DND-41 (cell line): ENCODE data around the gene NFATC3.

Source experiments
- ATAC-seq: fragments of 200-7000 bp; cut with Tn5 transposase; 3 replicates; pipeline ENCODE4 v1.9.1; 2021; ENCODE audit warnings: low read depth; ENCODE audit not compliant: insufficient read depth
- DNase-seq: peaks from one replicate; pipeline ENCODE4 v3.0.0-alpha.2; 2020
- H2AFZ ChIP-seq: 2 replicates; pipeline ENCODE4 v1.6.0; 2012; ENCODE audit warnings: low read depth, low read length
- H3K27ac ChIP-seq: 2 replicates; pipeline ENCODE4 v1.5.1; 2012; ENCODE audit warnings: low read length, inconsistent platforms
- H3K27me3 ChIP-seq: fragments of 200-600 bp; sonication (generic); 2 replicates; pipeline ENCODE4 v1.6.0; 2012; ENCODE audit warnings: low read length, mild to moderate bottlenecking, inconsistent platforms; ENCODE audit not compliant: insufficient read depth, poor library complexity
- H3K36me3 ChIP-seq: 2 replicates; pipeline ENCODE4 v1.5.1; 2012; ENCODE audit warnings: low read length, inconsistent platforms; ENCODE audit not compliant: insufficient read depth
- H3K4me1 ChIP-seq: 2 replicates; pipeline ENCODE4 v1.5.1; 2012; ENCODE audit warnings: mild to moderate bottlenecking, low read length; ENCODE audit not compliant: insufficient read depth
- H3K4me2 ChIP-seq: 2 replicates; pipeline ENCODE4 v1.6.0; 2012; ENCODE audit warnings: mild to moderate bottlenecking, moderate library complexity, low read length, inconsistent platforms; ENCODE audit not compliant: insufficient read depth
- H3K4me3 ChIP-seq, 2 experiments: fragments of 200-600 bp in 1 of 2; shearing (Covaris generic) in 1 of 2; 2 replicates each; pipeline ENCODE4 v1.5.1; 2012 to 2016; ENCODE audit warnings: inconsistent platforms in 2 of 2, low read length in 2 of 2, mild to moderate bottlenecking in 2 of 2, low read depth in 1 of 2, moderate library complexity in 1 of 2
- H3K79me2 ChIP-seq: 2 replicates; pipeline ENCODE4 v1.6.0; 2012; ENCODE audit warnings: low read length, inconsistent platforms; ENCODE audit not compliant: insufficient read depth
- H3K9ac ChIP-seq: 2 replicates; pipeline ENCODE4 v1.6.0; 2012; ENCODE audit warnings: low read depth, mild to moderate bottlenecking, inconsistent platforms, low read length, moderate library complexity
- H3K9me3 ChIP-seq: 2 replicates; pipeline ENCODE4 v1.5.1; 2012; ENCODE audit warnings: low read length, moderate library complexity, mild to moderate bottlenecking, inconsistent platforms; ENCODE audit not compliant: insufficient read depth, severe bottlenecking
- H4K20me1 ChIP-seq: 2 replicates; pipeline ENCODE4 v1.6.0; 2012; ENCODE audit warnings: low read length; ENCODE audit not compliant: insufficient read depth
- EZH2 ChIP-seq: IDR thresholded peaks from 3 replicates; pipeline ENCODE4 v1.6.1; 2012; ENCODE audit warnings: borderline replicate concordance, low read depth, mild to moderate bottlenecking, moderate library complexity, low read length, inconsistent platforms; ENCODE audit not compliant: severe bottlenecking
- TF ChIP-seq, protein P1 (sequence below): IDR thresholded peaks from 2 replicates; pipeline ENCODE4 v1.5.1; 2012; ENCODE audit warnings: borderline replicate concordance, low read length, moderate library complexity, mild to moderate bottlenecking; ENCODE audit not compliant: poor library complexity, severe bottlenecking; ENCODE audit errors: extremely low read depth

Gene NFATC3

DNA sequence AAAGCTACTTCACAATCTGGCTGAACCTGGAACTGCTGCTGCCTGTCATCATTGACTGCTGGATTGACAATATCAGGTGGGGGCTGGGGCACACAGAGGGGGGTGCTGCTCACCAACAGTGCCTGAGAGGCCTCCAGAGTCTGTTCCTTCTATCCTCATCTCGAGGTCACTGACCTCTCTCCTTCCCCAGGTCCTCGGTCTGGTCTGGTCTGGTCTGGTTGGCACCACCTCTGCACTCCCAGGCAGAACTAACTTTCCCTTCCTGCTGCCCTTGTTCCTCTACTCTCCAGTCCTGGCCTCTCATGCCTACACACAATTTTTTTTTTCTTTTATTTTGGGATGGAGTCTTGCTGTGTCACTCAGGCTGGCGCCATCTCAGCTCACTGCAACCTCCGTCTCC, 164.2 kb downstream of the NFATC3 start:
- no peak for ATAC-seq

DNA sequence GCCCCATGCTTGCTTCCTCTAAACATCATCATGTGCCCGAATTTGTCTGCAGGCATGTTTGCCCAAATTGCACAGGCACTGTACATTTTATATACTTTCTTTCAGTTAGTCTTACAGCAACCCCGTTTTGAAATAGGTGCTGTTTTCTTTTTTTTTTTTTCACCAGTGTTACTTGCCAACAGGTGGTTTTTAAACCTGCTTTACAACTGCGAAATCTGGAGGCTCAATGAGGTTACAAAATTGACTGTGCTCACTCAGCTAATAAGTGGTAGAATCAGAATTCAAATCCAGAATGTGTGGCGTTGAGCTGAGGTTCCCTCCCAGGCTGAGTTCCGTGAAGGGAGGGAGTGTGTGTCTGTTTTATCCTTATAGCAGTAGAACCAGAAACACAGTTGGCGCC, 165.8 kb downstream of the NFATC3 start:
- Histone ChIP-seq H3K4me1 (peaks cover 25% of the 10 kb centered on the region), H3K27ac (no peak overlapping the region), H3K4me3 (no peak overlapping the region), H4K20me1 (peaks cover 7% of the 10 kb centered on the region; the same call in 1 of the 2 replicates), H2AFZ (no peak overlapping the region), H3K79me2 (peaks cover 26% of the 10 kb centered on the region), H3K9me3 (no peaks in the 10 kb centered on the region), H3K9ac (no peak overlapping the region), H3K4me2 (no peak overlapping the region), H3K36me3 (peaks cover 52% of the 10 kb centered on the region), H3K27me3 (no peaks in the 10 kb centered on the region)
- TF ChIP-seq EZH2 = no peak
- TF ChIP-seq, protein P1, sequence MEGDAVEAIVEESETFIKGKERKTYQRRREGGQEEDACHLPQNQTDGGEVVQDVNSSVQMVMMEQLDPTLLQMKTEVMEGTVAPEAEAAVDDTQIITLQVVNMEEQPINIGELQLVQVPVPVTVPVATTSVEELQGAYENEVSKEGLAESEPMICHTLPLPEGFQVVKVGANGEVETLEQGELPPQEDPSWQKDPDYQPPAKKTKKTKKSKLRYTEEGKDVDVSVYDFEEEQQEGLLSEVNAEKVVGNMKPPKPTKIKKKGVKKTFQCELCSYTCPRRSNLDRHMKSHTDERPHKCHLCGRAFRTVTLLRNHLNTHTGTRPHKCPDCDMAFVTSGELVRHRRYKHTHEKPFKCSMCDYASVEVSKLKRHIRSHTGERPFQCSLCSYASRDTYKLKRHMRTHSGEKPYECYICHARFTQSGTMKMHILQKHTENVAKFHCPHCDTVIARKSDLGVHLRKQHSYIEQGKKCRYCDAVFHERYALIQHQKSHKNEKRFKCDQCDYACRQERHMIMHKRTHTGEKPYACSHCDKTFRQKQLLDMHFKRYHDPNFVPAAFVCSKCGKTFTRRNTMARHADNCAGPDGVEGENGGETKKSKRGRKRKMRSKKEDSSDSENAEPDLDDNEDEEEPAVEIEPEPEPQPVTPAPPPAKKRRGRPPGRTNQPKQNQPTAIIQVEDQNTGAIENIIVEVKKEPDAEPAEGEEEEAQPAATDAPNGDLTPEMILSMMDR = no peak
- ATAC-seq (no peak), DNase-seq (no peak)

More for the DNA sequence above, 164.2 kb downstream of the NFATC3 start:
- H3K79me2 ChIP-seq = peaks cover 34% of the 10 kb centered on the region
- H3K4me2 ChIP-seq = no peak overlapping the region
- peaks cover 32% of the 10 kb centered on the region for H3K4me1 ChIP-seq
- H3K27me3 ChIP-seq = no peaks in the 10 kb centered on the region
- DNase-seq = no peak
- H2AFZ ChIP-seq = no peak overlapping the region
- peaks cover 37% of the 10 kb centered on the region for H3K36me3 ChIP-seq
- H3K9me3 ChIP-seq = no peaks in the 10 kb centered on the region
- 0 out of 2 replicates have a peak overlapping the region, but pooled peaks have one; percentile 23 for H3K27ac ChIP-seq
- no peak overlapping the region for H3K4me3 ChIP-seq
- TF ChIP-seq EZH2 = no peak
- TF ChIP-seq, protein P1 = no peak
- H3K9ac ChIP-seq = no peak overlapping the region
- peaks cover 7% of the 10 kb centered on the region; the same call in 1 of the 2 replicates for H4K20me1 ChIP-seq

DNA sequence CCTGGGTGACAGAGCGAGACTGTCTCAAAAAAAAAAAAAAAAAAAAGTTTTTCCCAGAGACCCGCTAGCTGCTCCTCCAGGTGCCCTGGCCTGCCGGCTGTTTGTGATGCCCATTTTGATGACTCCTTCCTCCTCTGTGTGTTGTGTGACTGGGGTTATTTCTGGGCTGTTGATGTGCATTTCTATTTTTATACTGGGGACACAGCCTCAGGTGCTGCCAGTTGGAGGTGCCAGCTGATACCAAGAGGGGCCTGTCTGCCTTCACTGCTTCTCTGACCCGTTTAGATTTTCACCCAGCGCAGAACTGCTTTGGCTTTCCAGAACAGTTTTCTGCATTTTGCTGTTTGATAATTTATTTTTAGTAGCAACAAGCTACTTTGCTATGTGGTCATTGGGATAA, 166.7 kb downstream of the NFATC3 start:
- H3K4me3 ChIP-seq = no peak overlapping the region
- TF ChIP-seq, protein P1 = no peak
- TF ChIP-seq EZH2 = no peak
- no peaks in the 10 kb centered on the region for H3K9me3 ChIP-seq
- peaks cover 25% of the 10 kb centered on the region for H3K4me1 ChIP-seq
- no peak for DNase-seq
- peaks cover 2% of the 10 kb centered on the region; the same call in 1 of the 2 replicates for H4K20me1 ChIP-seq
- H2AFZ ChIP-seq = no peak overlapping the region
- H3K36me3 ChIP-seq = peaks cover 55% of the 10 kb centered on the region
- peaks cover 18% of the 10 kb centered on the region for H3K79me2 ChIP-seq
- peak; percentile 38; the same call in 1 of the 3 replicates for ATAC-seq
- no peak overlapping the region for H3K9ac ChIP-seq
- no peak overlapping the region; the same call in 1 of the 2 replicates for H3K27ac ChIP-seq
- no peaks in the 10 kb centered on the region for H3K27me3 ChIP-seq
- H3K4me2 ChIP-seq = no peak overlapping the region
